H1 (cell line): ENCODE measurements around the gene NDUFA11. TPM values are rescaled to one million over a fixed set of nuclear protein-coding genes. Genes with fewer than 3 reads are reported as not detected.

Experiments
- ASH2L ChIP-seq: fragments of 200-600, 300-600 bp; sonication (generic); IDR thresholded peaks from one replicate; pipeline ENCODE4 v1.7.1; 2017; ENCODE audit warnings: low read length
- CBX5 ChIP-seq: fragments of 300-800, 300-1000 bp; sonication (generic); IDR thresholded peaks from 2 replicates; pipeline ENCODE4 v1.7.1; 2016; ENCODE audit warnings: antibody characterized with exemption, low read length, low read depth
- CBX8 ChIP-seq: fragments of 300-800, 300-1000 bp; sonication (generic); IDR thresholded peaks from 2 replicates; pipeline ENCODE4 v1.7.1; 2016; ENCODE audit warnings: low read depth, low read length, borderline replicate concordance
- HDAC6 ChIP-seq: IDR thresholded peaks from one replicate; pipeline ENCODE4 v1.7.1; 2012; ENCODE audit warnings: low read depth, mild to moderate bottlenecking, inconsistent platforms, low read length, moderate library complexity
- KDM5A ChIP-seq: fragments of 200-600 bp; IDR thresholded peaks from 2 replicates; pipeline ENCODE4 v1.7.1; 2012; ENCODE audit warnings: mild to moderate bottlenecking, low read length, inconsistent platforms, mixed read lengths
- NRF1 ChIP-seq: IDR thresholded peaks from 2 replicates; pipeline ENCODE4 v1.6.1; 2011; ENCODE audit warnings: mild to moderate bottlenecking, low read depth, low read length, improper control_type of control experiment
- RAD21 ChIP-seq, 2 experiments: IDR thresholded peaks in 1 of 2; conservative IDR thresholded peaks in 1 of 2; 2 replicates each; pipeline ENCODE4 v1.6.1; 2011; ENCODE audit warnings: low read depth in 2 of 2, low read length in 2 of 2, improper control_type of control experiment in 1 of 2, inconsistent platforms in 1 of 2, mild to moderate bottlenecking in 1 of 2, moderate library complexity in 1 of 2
- SIRT6 ChIP-seq: IDR thresholded peaks from one replicate; pipeline ENCODE4 v1.7.1; 2012; ENCODE audit warnings: low read length, inconsistent platforms
- SP1 ChIP-seq: IDR thresholded peaks from 2 replicates; pipeline ENCODE4 v1.6.1; 2011; ENCODE audit warnings: low read depth, low read length
- SP2 ChIP-seq: IDR thresholded peaks from 2 replicates; pipeline ENCODE4 v1.6.1; 2012; ENCODE audit warnings: mild to moderate bottlenecking, low read length, inconsistent platforms
- polyA plus RNA-seq, 7 experiments: library from polyadenylated mRNA; depleted of rRNA in 3 of 7; stranded (reverse) in 5 of 7; unstranded in 2 of 7; fragments of >200 nt in 5 of 7; fragments of 200-250 nt in 2 of 7; gene quantifications; 1 replicate in 5 of 7; 2 replicates in 1 of 7; 4 replicates in 1 of 7; pipeline versions ENCODE4 v1.2.1 to v1.2.3, GENCODE V29; 2011 to 2013; ENCODE audit warnings: missing spikeins in 2 of 7, mixed read lengths in 2 of 7
- total RNA-seq: library from RNA; stranded (reverse); fragmentation: NEBNext Ultra II Directional; extraction: Animal tissue kit (Norgen Biotek cat#: 25700); gene quantifications from 2 replicates; pipeline ENCODE4 v1.2.1, GENCODE V29; 2021

Gene NDUFA11
- total and polyA plus RNA-seq, 2 of the 8 experiments (the other 6 are each of a cell fraction or from before 2014, with no cell fraction given) = 205 to 1,037 TPM

- TF ChIP-seq RAD21 (IDR thresholded peaks at IDR 0.05 in 1 of 2, conservative IDR thresholded peaks at IDR 0.05 in 1 of 2; ENCODE audit: low read depth in 2 of 2, low read length in 2 of 2) = no peak
- no peak for TF ChIP-seq SP1
- no peak for TF ChIP-seq CBX8
- no peak for TF ChIP-seq KDM5A
- no peak for TF ChIP-seq HDAC6
- no peak for TF ChIP-seq SP2
- TF ChIP-seq NRF1 = no peak
- no peak for TF ChIP-seq SIRT6
- TF ChIP-seq CBX5 = no peak
- TF ChIP-seq ASH2L = no peak
- TF ChIP-seq, all 59 proteins: peak for 0
Measured at GRCh38 chr19:5891572-5891937, 12.0 kb downstream of the NDUFA11 start (continued).
